H9 (cell line): ENCODE data around the gene OR8B2. TPM values are rescaled to one million over a fixed set of nuclear protein-coding genes. Genes with fewer than 3 reads are reported as not detected.

Source experiments
- DNase-seq: peaks from one replicate; pipeline ENCODE4 v3.0.0-alpha.2; 2017
- H2AFZ ChIP-seq: one replicate; pipeline ENCODE4 v1.6.1; 2013; ENCODE audit warnings: mild to moderate bottlenecking, low read length, control low read depth, moderate library complexity
- H2AK5ac ChIP-seq: 2 replicates; pipeline ENCODE4 v1.6.1; 2013; ENCODE audit warnings: low read length, control low read depth, mixed read lengths; ENCODE audit not compliant: insufficient read length
- H2BK120ac ChIP-seq: one replicate; pipeline ENCODE4 v1.6.1; 2013; ENCODE audit warnings: low read depth, mild to moderate bottlenecking, low read length, control low read depth, inconsistent platforms; ENCODE audit not compliant: poor library complexity, severe bottlenecking
- H2BK12ac ChIP-seq: 2 replicates; pipeline ENCODE4 v1.6.1; 2013; ENCODE audit warnings: low read length, control low read depth, mixed read lengths, low read depth; ENCODE audit not compliant: insufficient read length
- H2BK15ac ChIP-seq: 2 replicates; pipeline ENCODE4 v1.6.1; 2013; ENCODE audit warnings: low read depth, low read length, control low read depth
- H2BK20ac ChIP-seq: one replicate; pipeline ENCODE4 v1.6.1; 2013; ENCODE audit warnings: low read depth, mild to moderate bottlenecking, low read length, control low read depth, inconsistent platforms; ENCODE audit not compliant: poor library complexity, severe bottlenecking
- H2BK5ac ChIP-seq: 2 replicates; pipeline ENCODE4 v1.6.1; 2013; ENCODE audit warnings: low read length, control low read depth, mixed read lengths; ENCODE audit not compliant: insufficient read length
- H3K14ac ChIP-seq: 2 replicates; pipeline ENCODE4 v1.6.1; 2013; ENCODE audit warnings: low read length, control low read depth; ENCODE audit not compliant: insufficient read depth
- H3K18ac ChIP-seq: 2 replicates; pipeline ENCODE4 v1.6.1; 2013; ENCODE audit warnings: low read depth, mild to moderate bottlenecking, mixed read lengths, low read length, control low read depth; ENCODE audit not compliant: insufficient read length
- H3K23ac ChIP-seq: 2 replicates; pipeline ENCODE4 v1.6.1; 2013; ENCODE audit warnings: low read length, control low read depth, mixed read lengths, low read depth; ENCODE audit not compliant: insufficient read length
- H3K23me2 ChIP-seq: 2 replicates; pipeline ENCODE4 v1.6.1; 2013; ENCODE audit warnings: low read depth, mild to moderate bottlenecking, mixed read lengths, low read length, control low read depth; ENCODE audit not compliant: insufficient read length, poor library complexity, severe bottlenecking
- H3K27ac ChIP-seq: 2 replicates; pipeline ENCODE4 v1.5.1; 2013; ENCODE audit warnings: low read length, control low read depth, mixed read lengths, low read depth; ENCODE audit not compliant: insufficient read length
- H3K27me3 ChIP-seq: 2 replicates; pipeline ENCODE4 v1.6.1; 2013; ENCODE audit warnings: low read length, control low read depth, inconsistent platforms; ENCODE audit not compliant: insufficient read depth
- H3K4ac ChIP-seq: 2 replicates; pipeline ENCODE4 v1.6.1; 2013; ENCODE audit warnings: low read depth, mild to moderate bottlenecking, control low read depth, inconsistent platforms, low read length, moderate library complexity
- H3K4me1 ChIP-seq: 2 replicates; pipeline ENCODE4 v1.6.1; 2013; ENCODE audit warnings: low read length, control low read depth, inconsistent platforms; ENCODE audit not compliant: insufficient read depth
- H3K4me2 ChIP-seq: 2 replicates; pipeline ENCODE4 v1.6.1; 2013; ENCODE audit warnings: low read length, control low read depth, mixed read lengths; ENCODE audit not compliant: insufficient read length, insufficient read depth
- H3K56ac ChIP-seq: 2 replicates; pipeline ENCODE4 v1.6.1; 2013; ENCODE audit warnings: low read depth, mild to moderate bottlenecking, mixed read lengths, low read length, control low read depth; ENCODE audit not compliant: insufficient read length
- H3K79me1 ChIP-seq: 2 replicates; pipeline ENCODE4 v1.6.1; 2013; ENCODE audit warnings: low read depth, mild to moderate bottlenecking, moderate library complexity, low read length, control low read depth, inconsistent platforms; ENCODE audit not compliant: insufficient read depth, poor library complexity, severe bottlenecking
- H3K79me2 ChIP-seq: 2 replicates; pipeline ENCODE4 v1.6.1; 2013; ENCODE audit warnings: low read length, control low read depth, inconsistent platforms; ENCODE audit not compliant: insufficient read depth
- H3K9ac ChIP-seq: 2 replicates; pipeline ENCODE4 v1.6.1; 2013; ENCODE audit warnings: low read length, control low read depth, mixed read lengths; ENCODE audit not compliant: insufficient read length; ENCODE audit errors: extremely low read depth
- H3K9me3 ChIP-seq: one replicate; pipeline ENCODE4 v1.6.1; 2013; ENCODE audit warnings: low read depth, low read length, inconsistent platforms; ENCODE audit not compliant: control insufficient read depth
- H3T11ph ChIP-seq: one replicate; pipeline ENCODE4 v1.6.1; 2013; ENCODE audit warnings: mild to moderate bottlenecking, low read length, control low read depth, inconsistent platforms
- H4K20me1 ChIP-seq: one replicate; pipeline ENCODE4 v1.6.1; 2013; ENCODE audit not compliant: control insufficient read depth, insufficient read length, insufficient read depth
- H4K5ac ChIP-seq: 2 replicates; pipeline ENCODE4 v1.6.1; 2013; ENCODE audit warnings: low read depth, mild to moderate bottlenecking, mixed read lengths, low read length, control low read depth; ENCODE audit not compliant: insufficient read length
- H4K8ac ChIP-seq: replicated peaks from 2 replicates; pipeline ENCODE4 v1.6.1; 2013; ENCODE audit warnings: low read length, control low read depth, mixed read lengths, low read depth; ENCODE audit not compliant: insufficient read length
- H4K91ac ChIP-seq: 2 replicates; pipeline ENCODE4 v1.6.1; 2013; ENCODE audit warnings: low read depth, mild to moderate bottlenecking, moderate library complexity, mixed read lengths, low read length, control low read depth; ENCODE audit not compliant: insufficient read length
- H3K27ac Mint-ChIP-seq, 3 experiments: 2 replicates in 2 of 3; 3 replicates in 1 of 3; pipeline ENCODE4 v1.8.0; 2020 to 2021; ENCODE audit warnings: mixed read lengths in 3 of 3, mild to moderate bottlenecking in 1 of 3, moderate library complexity in 1 of 3
- H3K27me3 Mint-ChIP-seq: 2 replicates; pipeline ENCODE4 v1.8.0; 2021; ENCODE audit warnings: low read depth, mild to moderate bottlenecking, moderate library complexity, mixed read lengths
- H3K36me3 Mint-ChIP-seq, 3 experiments: 2 replicates in 2 of 3; 3 replicates in 1 of 3; pipeline ENCODE4 v1.8.0; 2020 to 2021; ENCODE audit warnings: low read depth in 3 of 3, mixed read lengths in 3 of 3; ENCODE audit not compliant: insufficient read depth in 1 of 3
- H3K4me1 Mint-ChIP-seq, 2 experiments: 2 replicates each; pipeline ENCODE4 v1.8.0; 2020; ENCODE audit warnings: mixed read lengths in 2 of 2
- H3K4me3 Mint-ChIP-seq, 2 experiments: 2 replicates in 1 of 2; 3 replicates in 1 of 2; pipeline ENCODE4 v1.8.0; 2020 to 2021; ENCODE audit warnings: mild to moderate bottlenecking in 2 of 2, mixed read lengths in 2 of 2, moderate library complexity in 1 of 2
- H3K9me3 Mint-ChIP-seq, 2 experiments: 2 replicates in 1 of 2; 3 replicates in 1 of 2; pipeline ENCODE4 v1.8.0; 2020; ENCODE audit warnings: mild to moderate bottlenecking in 2 of 2, mixed read lengths in 2 of 2, moderate library complexity in 1 of 2
- CTCF ChIP-seq: fragments of 200-600 bp; sonication (generic); conservative IDR thresholded peaks from 3 replicates; pipeline ENCODE4 v1.8.0; 2021; ENCODE audit warnings: antibody characterized with exemption, mild to moderate bottlenecking
- WGBS: extraction: QIAGEN DNeasy Blood & Tissue Kit; methylation state at CpG from one replicate; pipeline ENCODE4 v1.1.7; 2013; ENCODE audit warnings: missing lambda C conversion rate, low lambda C conversion rate, mixed read lengths; ENCODE audit not compliant: insufficient read length; ENCODE audit errors: extremely low coverage; 5-methylcytosine and 5-hydroxymethylcytosine counted together
- total RNA-seq: library from RNA; stranded (reverse); gene quantifications from 2 replicates; pipeline ENCODE4 v1.2.1, GENCODE V29; 2021

The OR8B2 gene
- total RNA-seq, 1 experiment from 2014 or later: not detected

DNA sequence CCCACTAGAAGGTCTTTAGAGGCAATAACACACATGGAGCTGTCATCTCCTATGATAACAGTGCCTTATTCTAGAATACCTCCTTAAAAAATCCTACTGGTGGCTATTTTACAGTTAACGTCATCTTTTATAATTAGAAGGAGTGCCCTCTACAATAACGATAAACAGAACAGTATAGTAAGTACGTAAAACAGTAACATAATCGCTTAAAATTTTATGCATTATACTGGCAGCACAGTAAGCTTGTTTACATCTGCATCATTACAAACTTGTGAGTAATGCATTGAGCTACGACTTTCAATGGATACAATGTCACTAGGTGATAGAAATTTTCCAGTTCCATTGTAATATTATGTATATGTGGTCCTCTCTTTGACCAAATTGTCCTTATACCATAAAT lies 40.0 kb downstream of the OR8B2 start:
- no peak overlapping the region for H3K4me3 Mint-ChIP-seq
- Histone ChIP-seq H2BK20ac (no peak overlapping the region), H3K79me2 (no peaks in the 10 kb centered on the region), H3K23me2 (no peaks in the 10 kb centered on the region), H3K79me1 (no peaks in the 10 kb centered on the region), H3K27ac (no peak overlapping the region), H3K18ac (no peak overlapping the region), H3K9ac (no peak overlapping the region), H3K23ac (no peak overlapping the region), H2BK120ac (no peak overlapping the region), H3K14ac (no peak overlapping the region), H4K5ac (no peak overlapping the region), H4K8ac (no peak overlapping the region), H3K56ac (no peak overlapping the region), H4K91ac (no peak overlapping the region), H2BK12ac (no peak overlapping the region), H3K4ac (no peak overlapping the region), H4K20me1 (no peaks in the 10 kb centered on the region), H2BK15ac (no peak overlapping the region), H2BK5ac (no peak overlapping the region), H3K9me3 (no peaks in the 10 kb centered on the region), H3T11ph (no peak overlapping the region), H2AFZ (no peak overlapping the region), H3K27me3 (no peaks in the 10 kb centered on the region), H3K4me2 (no peak overlapping the region), H3K4me1 (no peaks in the 10 kb centered on the region), H2AK5ac (no peak overlapping the region)
- TF ChIP-seq CTCF: no peak
- H3K36me3 Mint-ChIP-seq: no peaks in the 10 kb centered on the region
- DNase-seq: no peak
- no peak overlapping the region for H3K27ac Mint-ChIP-seq
- H3K4me1 Mint-ChIP-seq: no peaks in the 10 kb centered on the region
- no peaks in the 10 kb centered on the region; a peak in 2 of 5 replicates for H3K9me3 Mint-ChIP-seq
- no peaks in the 10 kb centered on the region for H3K27me3 Mint-ChIP-seq
- WGBS: no CpG with 5 or more reads among the region's 5 CpGs
